SK-N-MC (cell line): ENCODE measurements around the gene DPM2.

ENCODE experiments used
- EZH2 ChIP-seq: fragments of 200-600 bp; sonication (generic); IDR thresholded peaks from one replicate; pipeline ENCODE4 v1.6.1; 2017; ENCODE audit warnings: antibody characterized with exemption
- FOXP2 ChIP-seq: optimal IDR thresholded peaks from 2 replicates; pipeline ENCODE3; 2011; ENCODE audit warnings: mild to moderate bottlenecking, moderate library complexity; ENCODE audit not compliant: insufficient read depth; ENCODE audit errors: extremely low read length, control extremely low read depth
- POLR2AphosphoS5 ChIP-seq: IDR thresholded peaks from 2 replicates; pipeline ENCODE4 v1.6.1; 2012; ENCODE audit warnings: mild to moderate bottlenecking, low read depth, low read length, borderline replicate concordance

DNA sequence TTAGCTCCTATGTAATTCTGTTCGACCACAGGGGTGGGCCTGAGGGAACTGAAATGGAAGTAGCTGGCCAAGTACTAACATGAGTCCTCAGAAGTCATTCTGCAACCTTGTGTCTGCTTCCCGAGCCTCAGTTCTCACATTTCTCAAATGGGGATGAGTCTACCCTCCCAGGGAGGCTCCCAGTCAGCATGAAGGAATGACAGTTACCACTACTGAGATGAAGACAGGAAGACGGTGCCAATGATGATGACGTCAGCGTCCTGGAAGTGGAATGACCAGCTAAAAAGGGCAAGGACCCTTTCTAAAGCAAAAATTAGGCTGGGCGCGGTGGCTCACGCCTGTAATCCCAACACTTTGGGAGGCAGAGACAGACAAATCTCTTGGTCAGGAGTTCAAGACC lies 13.9 kb downstream of the DPM2 start:
- TF ChIP-seq POLR2AphosphoS5, result no peak
- no peak for TF ChIP-seq EZH2
- no peak for TF ChIP-seq FOXP2
